ENCODE data around the gene LZTS2.
"Not testable (repeated sequence)": the region's sequence is repeated elsewhere in the genome, so short reads cannot be mapped to it uniquely, and the experiment has no call there.

The LZTS2 gene
- total RNA-seq, result 31.5 reads per million, percentile 57 among the genes with 10 or more reads in this experiment

- DNase-seq, result no peak
These were observed at the start of gene LZTS2 for GRCh38 chr10:100999742-101000126. Gene LZTS2 (plus strand): TSS chr10:100999808. CDS start chr10:101002539, 2,731 bp downstream.

DNA sequence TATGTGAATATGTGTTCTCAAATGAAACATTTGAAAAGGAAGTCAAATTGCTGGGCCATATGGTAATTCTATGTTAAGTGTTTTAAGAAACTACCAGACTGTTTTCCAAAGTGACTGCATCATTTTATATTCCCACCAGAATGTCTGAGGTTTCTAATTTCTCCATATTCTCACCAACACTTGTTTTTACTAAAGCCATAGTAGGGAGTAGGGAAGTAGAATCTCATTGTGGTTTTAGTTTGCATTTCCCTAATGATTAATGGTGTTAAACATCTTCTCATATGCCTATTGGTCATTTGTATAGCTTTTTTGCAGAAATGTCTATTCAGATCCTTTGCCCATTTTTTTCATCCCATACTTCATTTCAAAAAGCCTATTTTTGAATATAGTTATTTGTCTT lies 39.4 kb upstream of the LZTS2 start:
- DNase-seq, result no peak

GRCh38 chr10:100962351-100963080 lies 37.1 kb upstream of the LZTS2 start:
- no peak for DNase-seq

DNA sequence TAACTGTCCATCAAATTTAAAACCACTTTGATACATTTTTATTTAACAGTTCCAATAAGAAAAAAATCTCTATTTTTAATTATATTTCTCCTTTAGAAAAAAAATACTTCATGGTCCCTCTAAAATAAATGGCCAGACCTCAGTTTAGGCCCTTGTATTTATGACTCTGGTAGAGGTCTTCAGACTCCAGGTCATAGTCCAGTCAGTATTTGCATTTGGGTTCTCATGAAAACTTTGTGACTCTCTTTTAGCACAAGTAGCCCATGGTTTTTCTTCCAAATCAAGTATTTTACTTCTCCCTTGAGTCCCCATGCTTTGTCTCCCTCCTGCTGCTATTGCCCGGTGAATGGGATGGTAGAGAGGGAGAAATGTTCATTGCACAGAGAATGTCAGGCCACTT lies 35.8 kb upstream of the LZTS2 start:
- DNase-seq, result no peak

DNA sequence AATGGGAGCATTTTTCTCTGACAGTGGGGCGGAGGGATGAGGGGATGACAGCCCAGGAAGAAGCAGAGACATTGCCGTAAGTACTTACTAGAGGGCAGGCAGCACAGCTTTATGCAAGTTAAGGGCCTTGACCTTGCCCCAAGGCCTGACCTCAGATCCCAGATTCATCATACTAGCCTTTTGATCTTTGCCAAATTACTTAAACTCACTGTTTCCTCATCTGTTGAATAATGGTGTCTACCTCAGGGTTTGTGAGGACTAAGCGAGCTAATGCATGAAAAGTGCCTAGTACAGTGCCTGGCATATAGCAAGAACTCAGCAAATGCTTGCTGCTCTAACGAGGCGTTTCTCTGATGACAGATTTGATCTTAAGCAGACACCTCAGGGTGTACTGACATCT lies 33.8 kb upstream of the LZTS2 start:
- no peak for DNase-seq

GRCh38 chr10:100966887-100967286 lies 32.7 kb upstream of the LZTS2 start:
- DNase-seq, result no peak

DNA sequence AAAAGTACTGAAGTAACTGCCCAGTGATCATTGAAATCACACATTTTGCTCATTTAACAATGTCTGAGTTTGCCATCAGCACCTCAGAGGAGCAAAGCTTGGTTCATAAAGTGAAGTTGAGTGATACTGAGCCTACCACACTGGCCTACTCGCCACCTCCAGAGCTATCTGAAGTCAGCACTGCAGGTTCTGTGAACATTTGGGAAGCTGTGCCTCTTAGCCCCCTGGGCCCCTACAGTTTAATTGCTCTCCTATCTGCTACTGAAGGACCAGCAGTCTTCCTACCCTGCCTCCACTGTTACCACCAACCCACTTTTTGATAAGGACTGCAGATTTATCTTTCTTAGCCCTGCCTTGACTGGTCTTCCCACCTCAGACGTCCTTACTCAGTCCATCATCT lies 32.3 kb upstream of the LZTS2 start:
- no peak for DNase-seq

GRCh38 chr10:100968062-100968736 lies 31.4 kb upstream of the LZTS2 start:
- no peak for DNase-seq

GRCh38 chr10:100968863-100969186 lies 30.8 kb upstream of the LZTS2 start:
- no peak for DNase-seq

DNA sequence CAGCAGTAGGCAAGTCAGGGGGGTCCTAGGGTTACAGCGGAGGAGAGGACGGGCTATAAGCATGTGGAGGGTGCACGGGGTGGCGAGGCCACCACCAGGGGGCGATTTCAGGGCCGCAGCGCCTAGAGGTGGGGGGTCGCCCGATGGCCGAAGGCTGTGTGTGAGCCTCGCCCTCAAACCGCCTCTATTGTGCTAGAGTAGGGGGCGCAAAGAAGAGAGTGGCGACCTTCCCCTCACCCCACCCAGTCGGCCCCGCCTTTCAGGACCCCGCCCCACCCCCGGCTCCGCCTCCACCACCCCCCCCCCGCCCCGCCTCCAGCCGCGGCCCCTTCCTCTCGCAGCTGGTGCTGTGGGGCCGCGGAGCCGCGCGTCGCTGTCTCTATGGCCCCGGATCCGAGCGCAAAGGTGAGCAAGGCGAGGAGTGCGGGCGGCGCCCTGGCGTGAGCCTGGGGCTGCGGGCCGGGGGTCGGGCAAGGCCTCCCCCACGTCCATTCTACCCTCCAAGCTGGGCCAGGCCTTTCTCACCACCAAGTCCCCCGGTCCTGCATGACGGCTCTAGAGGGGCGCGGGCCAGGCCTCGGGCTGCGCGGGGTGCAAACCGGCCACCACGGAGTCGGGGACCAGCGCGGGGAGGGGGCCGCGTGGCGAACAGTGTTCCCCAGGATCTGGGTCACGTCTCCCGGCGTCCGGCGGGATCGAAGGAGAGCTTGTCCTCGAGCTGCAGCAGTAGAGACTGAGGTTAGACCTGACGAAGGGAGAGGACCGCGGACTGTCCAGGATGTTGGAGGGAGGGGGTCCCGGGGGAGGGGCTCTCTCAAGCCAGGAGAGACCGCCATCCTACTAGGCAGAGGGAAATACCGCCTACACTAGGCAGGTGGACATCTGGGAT lies 30.2 kb upstream of the LZTS2 start, which contains the start of gene SEMA4G:
Gene SEMA4G, plus strand, starts transcription at position 318 of the 889 bp plus-strand sequence. CDS start 3,409 bp downstream, outside the sequence.
- DNase-seq, result peak; percentile 24

GRCh38 chr10:100970076-100970913 lies 29.3 kb upstream of the LZTS2 start:
- DNase-seq, result no peak

- DNase-seq, result no peak
These were observed 28.4 kb upstream of the LZTS2 start for GRCh38 chr10:100970914-100971811.

DNA sequence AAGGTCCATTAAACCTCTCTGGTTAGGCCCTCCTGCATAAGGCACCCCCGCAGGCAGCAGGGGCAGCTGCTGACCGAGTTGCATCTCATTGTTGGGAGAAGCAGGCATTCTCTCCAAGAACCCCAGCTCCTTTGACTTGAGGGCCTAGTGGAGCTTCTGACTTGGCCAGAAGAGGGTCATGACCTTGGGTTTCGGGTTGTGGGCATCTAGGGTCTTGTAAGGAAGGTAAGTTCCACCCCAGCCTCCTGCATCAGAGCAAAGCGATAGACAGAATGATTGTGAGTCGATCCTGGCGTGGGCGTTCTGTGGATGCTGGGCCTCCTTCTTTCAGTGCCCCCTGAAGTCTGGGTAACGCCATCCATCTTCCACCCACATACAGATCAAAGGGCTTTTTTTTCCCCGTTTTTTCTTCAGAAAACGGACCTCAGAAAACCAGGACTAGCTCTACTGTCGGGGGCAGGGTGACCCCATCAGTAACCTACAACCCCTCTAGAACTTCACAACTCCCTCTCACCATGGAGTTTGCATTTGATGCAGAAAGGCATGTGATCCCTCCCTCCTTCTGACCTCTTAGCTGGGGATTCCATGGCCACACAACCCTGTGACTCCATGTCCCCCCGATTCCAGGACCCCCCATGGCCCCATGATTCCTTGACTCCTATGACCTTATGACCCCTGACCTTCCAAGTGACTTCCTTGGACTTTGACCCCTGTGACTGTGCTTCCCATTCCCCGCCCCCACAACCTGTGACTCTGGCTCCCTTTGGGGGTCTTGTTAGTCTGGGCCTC lies 27.3 kb upstream of the LZTS2 start:
- DNase-seq, result no peak

DNA sequence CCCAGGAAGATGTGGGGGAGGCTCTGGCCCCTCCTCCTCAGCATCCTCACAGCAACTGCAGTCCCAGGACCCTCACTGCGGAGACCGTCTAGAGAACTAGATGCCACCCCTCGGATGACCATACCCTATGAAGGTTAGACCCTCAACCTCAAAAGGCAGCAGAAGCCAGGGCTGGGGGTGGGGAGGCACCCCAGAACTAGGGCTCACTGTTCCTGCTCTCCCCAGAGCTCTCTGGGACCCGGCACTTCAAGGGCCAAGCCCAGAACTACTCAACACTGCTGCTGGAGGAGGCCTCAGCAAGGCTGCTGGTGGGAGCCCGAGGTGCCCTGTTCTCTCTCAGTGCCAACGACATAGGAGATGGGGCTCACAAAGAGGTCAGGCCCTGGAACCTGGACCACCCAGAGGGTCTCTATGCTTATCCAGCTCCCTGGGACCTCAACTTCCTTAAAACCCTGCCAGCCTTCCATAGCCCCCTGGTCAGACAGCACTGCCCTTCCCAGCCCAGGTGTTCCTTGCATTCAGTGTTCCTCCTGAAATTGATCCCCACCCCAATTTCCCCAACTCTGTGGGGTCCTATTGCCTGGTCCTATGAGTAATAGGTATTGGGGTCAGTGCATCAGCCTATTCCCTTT lies 26.6 kb upstream of the LZTS2 start:
- DNase-seq, result no peak

GRCh38 chr10:100975397-100975796 lies 24.2 kb upstream of the LZTS2 start:
- DNase-seq, result not testable (repeated sequence)

DNA sequence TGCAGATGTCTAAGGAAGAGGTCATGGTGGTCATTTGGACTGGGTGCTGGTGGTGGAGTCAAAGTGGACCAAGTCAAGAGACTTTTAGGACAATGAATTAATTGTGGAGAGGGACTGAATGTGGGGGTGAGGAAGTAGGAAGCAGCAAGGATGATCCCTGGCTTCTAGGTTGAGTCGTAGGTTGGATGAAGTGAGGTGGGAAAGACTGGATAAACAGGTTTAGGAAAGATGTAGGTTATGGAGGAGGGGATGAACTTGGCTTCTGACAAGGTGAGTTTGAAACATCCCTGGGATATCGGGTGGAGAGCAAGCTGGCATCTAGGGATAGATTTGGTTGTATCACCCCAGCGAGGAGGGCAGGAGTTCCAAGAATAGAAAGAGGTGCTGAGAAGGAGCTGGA lies 22.7 kb upstream of the LZTS2 start:
- DNase-seq, result no peak

GRCh38 chr10:100977436-100977835 lies 22.2 kb upstream of the LZTS2 start:
- DNase-seq, result no peak

DNA sequence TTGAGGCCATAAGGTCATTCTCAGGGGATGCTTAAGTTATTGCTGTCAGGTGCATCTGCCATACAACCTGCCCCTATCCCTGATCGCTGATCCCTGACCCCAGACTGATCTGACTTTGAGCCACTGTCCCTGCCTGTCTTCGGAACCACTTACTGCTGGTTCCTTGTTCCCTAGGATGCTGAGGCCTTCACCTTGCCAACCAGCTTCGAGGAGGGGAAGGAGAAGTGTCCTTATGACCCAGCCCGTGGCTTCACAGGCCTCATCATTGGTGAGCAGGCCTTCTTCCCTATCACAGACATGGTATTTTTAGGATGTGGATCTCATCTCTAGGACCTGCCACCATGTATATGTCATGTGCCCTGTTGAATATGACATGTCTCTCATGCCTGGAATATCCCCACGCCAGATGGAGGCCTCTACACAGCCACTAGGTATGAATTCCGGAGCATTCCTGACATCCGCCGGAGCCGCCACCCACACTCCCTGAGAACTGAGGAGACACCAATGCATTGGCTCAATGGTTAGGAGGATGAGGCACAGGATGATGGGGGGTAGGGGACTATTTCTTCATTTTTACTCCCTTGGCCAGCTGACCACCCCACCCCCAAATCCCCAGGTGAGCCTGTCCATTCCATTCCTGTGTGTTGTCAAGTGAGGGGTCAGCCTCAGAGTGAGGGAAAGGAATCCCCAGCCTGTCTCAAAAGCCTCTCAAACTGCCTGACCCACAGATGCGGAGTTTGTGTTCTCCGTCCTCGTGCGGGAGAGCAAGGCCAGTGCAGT lies 21.3 kb upstream of the LZTS2 start:
- no peak for DNase-seq

GRCh38 chr10:100978901-100979195 lies 20.8 kb upstream of the LZTS2 start:
- DNase-seq, result no peak

Measured in effector CD4-positive, alpha-beta T cell (primary cell).